GM12878 (cell line): ENCODE results near the gene SERPINE2. TPM values are rescaled to one million over a fixed set of nuclear protein-coding genes. Genes with fewer than 3 reads are reported as not detected.

Source experiments
- ATAC-seq: fragments of 200-7000 bp; cut with Tn5 transposase; 3 replicates; pipeline ENCODE4 v1.9.1; 2020; ENCODE audit warnings: mild to moderate bottlenecking, moderate library complexity
- BruUV-seq: library from RNA; stranded (reverse); fragments of 400-500 nt; replicated peaks from 2 replicates; lab custom pipeline; 2021; lab: Mats Ljungman, UMichigan
- CTCF ChIA-PET: fragments of 300-600 bp; sonication (Branson Sonifier 250); formaldehyde crosslinking; extraction: SDS; loops from one replicate; lab custom pipeline; 2021; ENCODE audit warnings: inconsistent platforms; lab: Yijun Ruan, JAX
- POLR2A ChIA-PET: fragments of 350-600 bp; formaldehyde crosslinking; extraction: SDS; loops from one replicate; lab custom pipeline; 2021; ENCODE audit warnings: inconsistent platforms; lab: Charles Lee
- RAD21 ChIA-PET: fragments of 300-600 bp; sonication (Branson Sonifier 250); formaldehyde crosslinking; loops from one replicate; lab custom pipeline; 2023; ENCODE audit warnings: antibody characterized with exemption; ENCODE audit not compliant: unreplicated experiment; lab: Charles Lee
- SMC1A ChIA-PET: fragments of 300-600 bp; sonication (Branson Sonifier 250); formaldehyde crosslinking; loops from one replicate; lab custom pipeline; 2023; ENCODE audit not compliant: unreplicated experiment, uncharacterized antibody; lab: Charles Lee
- DNase-seq: peaks from one replicate; pipeline ENCODE4 v3.0.0-alpha.2; 2011; ENCODE audit warnings: low read depth, low spot score
- FAIRE-seq: peaks from 3 replicates; lab custom pipeline; 2011; peaks lifted over from hg19 to GRCh38; lab: Jason Lieb, UNC
- H2AFZ ChIP-seq: 2 replicates; pipeline ENCODE4 v1.6.0; 2011; ENCODE audit warnings: low read depth, low read length, control low read depth; ENCODE audit not compliant: control insufficient read depth
- H3K27ac ChIP-seq: 2 replicates; pipeline ENCODE4 v1.5.1; 2011; ENCODE audit warnings: control low read depth; ENCODE audit not compliant: control insufficient read depth, insufficient read depth
- H3K27me3 ChIP-seq, 2 experiments: replicated peaks in 1 of 2; 2 replicates each; pipeline versions ENCODE4 v1.6.0 to v1.6.1; 2011; ENCODE audit warnings: low read length in 1 of 2; ENCODE audit not compliant: control insufficient read depth in 2 of 2, insufficient read depth in 2 of 2
- H3K36me3 ChIP-seq, 2 experiments: 2 replicates each; pipeline ENCODE4 v1.5.1; 2011; ENCODE audit warnings: low read length in 1 of 2; ENCODE audit not compliant: control insufficient read depth in 2 of 2, insufficient read depth in 2 of 2
- H3K4me1 ChIP-seq: 2 replicates; pipeline ENCODE4 v1.6.1; 2011; ENCODE audit warnings: mild to moderate bottlenecking, low read length, moderate library complexity, mixed read lengths; ENCODE audit not compliant: control insufficient read depth, insufficient read depth
- H3K4me2 ChIP-seq: 2 replicates; pipeline ENCODE4 v1.6.0; 2011; ENCODE audit warnings: control low read depth; ENCODE audit not compliant: control insufficient read depth, insufficient read depth
- H3K4me3 ChIP-seq: fragments of 200-600 bp; sonication (generic); 2 replicates; pipeline ENCODE4 v1.5.1; 2016
- H3K79me2 ChIP-seq: 2 replicates; pipeline ENCODE4 v1.6.0; 2011; ENCODE audit warnings: low read length; ENCODE audit not compliant: control insufficient read depth, insufficient read depth
- H3K9ac ChIP-seq: 2 replicates; pipeline ENCODE4 v1.8.0; 2011; ENCODE audit warnings: low read length, control low read depth, mixed read lengths; ENCODE audit not compliant: control insufficient read depth, insufficient read depth
- H3K9me3 ChIP-seq: replicated peaks from 3 replicates; pipeline ENCODE4 v1.5.1; 2011; ENCODE audit warnings: mild to moderate bottlenecking, low read length; ENCODE audit not compliant: control insufficient read depth, insufficient read depth
- H4K20me1 ChIP-seq: 2 replicates; pipeline ENCODE4 v1.6.0; 2011; ENCODE audit not compliant: control insufficient read depth, insufficient read depth
- BCL11A ChIP-seq: IDR thresholded peaks from 2 replicates; pipeline ENCODE4 v1.6.1; 2011; ENCODE audit warnings: low read depth, low read length
- E2F8 ChIP-seq: fragments of 450-650 bp; IDR thresholded peaks from 2 replicates; pipeline ENCODE4 v1.6.1; 2018; ENCODE audit warnings: mild to moderate bottlenecking, low read depth, moderate library complexity; ENCODE audit not compliant: partially characterized antibody
- ZBED1 ChIP-seq: IDR thresholded peaks from 2 replicates; pipeline ENCODE4 v1.6.1; 2016; ENCODE audit warnings: borderline replicate concordance
- WGBS: methylation state at CpG from one replicate; pipeline ENCODE4 v1.1.6; 2016; ENCODE audit warnings: low lambda C conversion rate; ENCODE audit not compliant: insufficient replicate concordance, insufficient coverage; ENCODE audit errors: missing lambda C conversion rate; 5-methylcytosine and 5-hydroxymethylcytosine counted together
- in situ Hi-C: fragments of 300-500 bp; cut with MboI; formaldehyde crosslinking; loops from 9 replicates; pipeline ENCODE4 v1.14.3; 2018; ENCODE audit warnings: mixed read lengths
- intact Hi-C: fragments of 100-400 bp; cut with micrococcal nuclease; formaldehyde crosslinking; loops from one replicate; pipeline ENCODE4 v1.14.2; 2022; ENCODE audit not compliant: unreplicated experiment
- polyA plus RNA-seq, 11 experiments: library from polyadenylated mRNA; depleted of rRNA in 4 of 11; unstranded in 6 of 11; stranded (reverse) in 5 of 11; fragments of >200 nt; fragmentation: Nextera tagmentation in 4 of 11; fragmentation: Illumina TruSeq in 1 of 11; extraction: Ambion mirVana in 4 of 11; extraction: Trizol in 1 of 11; gene quantifications; 1 replicate in 1 of 11; 2 replicates in 10 of 11; pipeline versions ENCODE4 v1.2.1 to v1.2.3, GENCODE V29; 2011 to 2016; ENCODE audit warnings: inconsistent platforms in 2 of 11, missing spikeins in 2 of 11, low read depth in 1 of 11
- total RNA-seq, 4 experiments: library from RNA; depleted of rRNA in 3 of 4; stranded (reverse); fragments of >200 nt in 3 of 4; fragmentation: Illumina TruSeq in 1 of 4; extraction: Trizol in 1 of 4; gene quantifications; 2 replicates each; pipeline versions ENCODE4 v1.2.1 to v1.2.3, GENCODE V29; 2013 to 2021

SERPINE2 gene
- total and polyA plus RNA-seq, 10 of the 15 experiments (the other 5 are each of a cell fraction or from before 2014, with no cell fraction given) = 0.18 to 1.7 (median 0.39) TPM

- FAIRE-seq (no peak), ATAC-seq (peak; percentile 45), DNase-seq (no peak)
- peaks cover 4% of the 10 kb centered on the region for H3K4me1 ChIP-seq
- ChIA-PET SMC1A (interaction anchor here (0.9 to 1.4 kb wide), 2 partner anchors 10 to 18 kb away, joined by 3 read pairs; no protein-coding TSS in a partner anchor), POLR2A (no interaction called here), RAD21 (no interaction called here), CTCF (interaction anchor here (0.9 to 1.8 kb wide), 2 partner anchors 16 to 40 kb away, joined by 3 to 8 read pairs; no protein-coding TSS in a partner anchor)
- no peak overlapping the region for H3K27ac ChIP-seq
- H3K79me2 ChIP-seq = peaks cover 16% of the 10 kb centered on the region
- intact Hi-C loops (no loop called here), in situ Hi-C loops (no loop called here)
- H4K20me1 ChIP-seq = no peaks in the 10 kb centered on the region; the same call in none of the 2 replicates
- no peak for TF ChIP-seq E2F8
- no peak for TF ChIP-seq BCL11A
- no peak for TF ChIP-seq ZBED1
- WGBS = 88% methylated on average over 23 of the region's 23 CpGs
- BruUV-seq = no TSS peak
- H3K4me3 ChIP-seq = no peak overlapping the region
- no peak overlapping the region for H2AFZ ChIP-seq
- H3K9ac ChIP-seq = no peak overlapping the region
- peaks cover 0 to 2% of the 10 kb centered on the region in 2 experiments; a peak in 1 of 4 replicates for H3K36me3 ChIP-seq
- H3K27me3 ChIP-seq = no peaks in the 10 kb centered on the region
- peaks cover 16% of the 10 kb centered on the region for H3K9me3 ChIP-seq
- no peak overlapping the region for H3K4me2 ChIP-seq
Observed at GRCh38 chr2:223930103-223930976, 108.7 kb downstream of the SERPINE2 start.
